GM18498 (cell line): ENCODE measurements around the gene SLC25A27.
"Not testable (repeated sequence)": the region's sequence is repeated elsewhere in the genome, so short reads cannot be mapped to it uniquely, and the experiment has no call there.

ENCODE experiments used
- ATAC-seq: cut with Tn5 transposase; IDR thresholded peaks from one replicate; pipeline ENCODE4 v1.9.1; 2021; ENCODE audit warnings: mild to moderate bottlenecking, moderate library complexity; ENCODE audit not compliant: unreplicated experiment

Gene SLC25A27

GRCh38 chr6:46652603-46653438 is at the start of gene SLC25A27, which contains the start of gene CYP39A1:
SLC25A27 (plus strand) TSS chr6:46652975; CDS start chr6:46653193, 218 bp downstream.
CYP39A1 (minus strand) TSS chr6:46652818; CDS start chr6:46652582, 236 bp downstream.
- ATAC-seq = peak; percentile 100

GRCh38 chr6:46605091-46605797 is 47.5 kb upstream of the SLC25A27 start:
- no peak for ATAC-seq

- no peak for ATAC-seq
These were observed 46.4 kb upstream of the SLC25A27 start for GRCh38 chr6:46606338-46606737.

GRCh38 chr6:46610862-46611553 is 41.8 kb upstream of the SLC25A27 start:
- no peak for ATAC-seq

GRCh38 chr6:46612645-46613044 is 40.1 kb upstream of the SLC25A27 start:
- no peak for ATAC-seq

GRCh38 chr6:46618726-46619125 is 34.0 kb upstream of the SLC25A27 start:
- no peak for ATAC-seq

GRCh38 chr6:46626228-46626909 is 26.4 kb upstream of the SLC25A27 start:
- no peak for ATAC-seq

GRCh38 chr6:46626976-46627375 is 25.8 kb upstream of the SLC25A27 start:
- ATAC-seq = no peak

- no peak for ATAC-seq
These were observed 24.3 kb upstream of the SLC25A27 start for GRCh38 chr6:46628498-46628897.

- no peak for ATAC-seq
These were observed 23.8 kb upstream of the SLC25A27 start for GRCh38 chr6:46628976-46629375.

GRCh38 chr6:46629691-46630090 is 23.1 kb upstream of the SLC25A27 start:
- no peak for ATAC-seq

GRCh38 chr6:46632053-46632452 is 20.7 kb upstream of the SLC25A27 start:
- no peak for ATAC-seq

- ATAC-seq = no peak
These were observed 17.3 kb upstream of the SLC25A27 start for GRCh38 chr6:46635462-46635861.

GRCh38 chr6:46637145-46637544 is 15.6 kb upstream of the SLC25A27 start:
- no peak for ATAC-seq

- no peak for ATAC-seq
These were observed 14.8 kb upstream of the SLC25A27 start for GRCh38 chr6:46637933-46638332.

- no peak for ATAC-seq
These were observed 14.1 kb upstream of the SLC25A27 start for GRCh38 chr6:46638650-46639049.

GRCh38 chr6:46642928-46643751 is 9.6 kb upstream of the SLC25A27 start:
- no peak for ATAC-seq

GRCh38 chr6:46645265-46645664 is 7.5 kb upstream of the SLC25A27 start:
- ATAC-seq = no peak

- not testable (repeated sequence) for ATAC-seq
These were observed 4.7 kb upstream of the SLC25A27 start for GRCh38 chr6:46648108-46648507.
